HG03521 (cell line): ENCODE data around the gene ZNF407.

Source experiments
- ATAC-seq: cut with Tn5 transposase; IDR thresholded peaks from one replicate; pipeline ENCODE4 v1.9.1; 2021; ENCODE audit warnings: mild to moderate bottlenecking, moderate library complexity; ENCODE audit not compliant: unreplicated experiment

The ZNF407 gene

GRCh38 chr18:75063615-75064512, 466.2 kb downstream of the ZNF407 start:
- ATAC-seq: no peak

GRCh38 chr18:75064513-75064905, 466.8 kb downstream of the ZNF407 start:
- ATAC-seq: no peak

GRCh38 chr18:75065251-75066000, 467.8 kb downstream of the ZNF407 start:
- no peak for ATAC-seq

GRCh38 chr18:75066021-75066880, 468.6 kb downstream of the ZNF407 start:
- no peak for ATAC-seq

GRCh38 chr18:75066936-75067335, 469.3 kb downstream of the ZNF407 start:
- no peak for ATAC-seq

GRCh38 chr18:75067996-75068645, 470.5 kb downstream of the ZNF407 start:
- no peak for ATAC-seq

- ATAC-seq: no peak
Observed at GRCh38 chr18:75068682-75069435, 471.2 kb downstream of the ZNF407 start.

GRCh38 chr18:75070235-75070624, 472.6 kb downstream of the ZNF407 start:
- no peak for ATAC-seq

- ATAC-seq: peak; percentile 66
Observed at GRCh38 chr18:75070625-75071483, 473.2 kb downstream of the ZNF407 start.

GRCh38 chr18:75071484-75071785, 473.8 kb downstream of the ZNF407 start:
- no peak for ATAC-seq

GRCh38 chr18:75071866-75072671, 474.4 kb downstream of the ZNF407 start:
- no peak for ATAC-seq

- no peak for ATAC-seq
Observed at GRCh38 chr18:75072672-75073371, 475.2 kb downstream of the ZNF407 start.

- ATAC-seq: no peak
Observed at GRCh38 chr18:75073654-75074053, 476.0 kb downstream of the ZNF407 start.

- no peak for ATAC-seq
Observed at GRCh38 chr18:75074196-75075015, 476.7 kb downstream of the ZNF407 start.

- no peak for ATAC-seq
Observed at GRCh38 chr18:75075016-75075305, 477.3 kb downstream of the ZNF407 start.

GRCh38 chr18:75075429-75075841, 477.8 kb downstream of the ZNF407 start:
- ATAC-seq: no peak

- ATAC-seq: no peak
Observed at GRCh38 chr18:75076286-75076685, 478.6 kb downstream of the ZNF407 start.
